Measurements from ENCODE around the gene GSDMA. TPM values are rescaled to one million over a fixed set of nuclear protein-coding genes. Genes with fewer than 3 reads are reported as not detected.
"Not testable (repeated sequence)": the region's sequence is repeated elsewhere in the genome, so short reads cannot be mapped to it uniquely, and the experiment has no call there.

The GSDMA gene
- total RNA-seq, 1 experiment from 2014 or later: not detected

GRCh38 chr17:39981766-39982375 is 19.1 kb downstream of the GSDMA start:
- Histone ChIP-seq H3K36me3 (replicated peaks; ENCODE audit: control insufficient read depth, insufficient read depth, low read length) (peaks cover 26% of the 10 kb centered on the region), H3K4me3 (ENCODE audit: insufficient read depth, low read depth, low read length) (peak overlapping the region; percentile 99), H3K27me3 (ENCODE audit: control insufficient read depth, insufficient read depth, low read length) (no peaks in the 10 kb centered on the region)
- no peak for DNase-seq

DNA sequence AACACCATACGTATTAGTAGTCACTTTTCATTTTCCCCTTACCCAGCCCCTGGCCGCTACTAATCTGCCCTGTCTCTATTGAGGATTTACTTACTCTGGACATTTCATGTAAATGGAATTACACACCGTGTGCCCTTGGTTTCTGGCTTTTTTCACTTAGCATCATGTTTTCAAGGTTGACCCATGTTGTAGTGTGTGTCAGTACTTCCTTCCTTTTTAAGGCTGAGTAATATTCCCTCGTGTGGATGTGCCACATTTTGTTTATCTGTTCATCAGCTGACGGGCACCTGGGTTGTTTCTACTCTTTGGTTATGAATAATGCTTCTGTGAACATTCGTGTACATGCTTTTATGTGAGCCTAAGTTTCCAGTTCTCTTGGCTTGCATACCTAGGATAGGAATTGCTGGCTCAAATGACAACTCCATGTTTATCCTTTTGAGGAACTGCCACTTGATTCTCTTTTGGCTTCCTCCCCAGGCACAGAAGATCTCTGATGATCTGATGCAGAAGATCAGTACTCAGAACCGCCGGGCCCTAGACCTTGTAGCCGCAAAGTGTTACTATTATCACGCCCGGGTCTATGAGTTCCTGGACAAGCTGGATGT is 25.5 kb downstream of the GSDMA start:
- Histone ChIP-seq H3K36me3 (replicated peaks; ENCODE audit: control insufficient read depth, insufficient read depth, low read length) (peaks cover 75% of the 10 kb centered on the region), H3K4me3 (ENCODE audit: insufficient read depth, low read depth, low read length) (no peak overlapping the region), H3K27me3 (ENCODE audit: control insufficient read depth, insufficient read depth, low read length) (no peaks in the 10 kb centered on the region)
- no peak for DNase-seq

DNA sequence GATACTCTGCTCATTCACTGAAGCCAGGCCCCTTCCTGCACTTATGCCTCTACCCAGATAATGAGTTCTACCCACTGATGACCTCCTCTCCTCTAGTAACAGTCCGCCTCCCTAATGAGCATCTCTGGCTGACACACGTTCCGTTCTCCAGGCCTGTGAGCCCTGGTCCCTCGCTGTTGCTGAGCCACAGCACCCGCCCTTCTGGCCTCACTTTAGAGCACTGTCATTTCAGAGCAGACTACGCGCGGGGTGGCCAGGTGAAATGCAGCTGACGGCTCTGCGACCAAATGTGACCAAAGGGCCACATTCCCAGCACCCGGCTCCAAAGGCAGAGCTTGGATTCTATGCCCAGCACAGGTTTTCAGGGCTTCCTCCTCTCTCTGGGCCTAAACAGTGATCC is 31.6 kb downstream of the GSDMA start:
- H3K27me3 ChIP-seq (ENCODE audit: control insufficient read depth, insufficient read depth, low read length): no peaks in the 10 kb centered on the region
- peaks cover 60% of the 10 kb centered on the region for H3K36me3 ChIP-seq (replicated peaks; ENCODE audit: control insufficient read depth, insufficient read depth, low read length)
- no peak overlapping the region for H3K4me3 ChIP-seq (ENCODE audit: insufficient read depth, low read depth, low read length)
- no peak for DNase-seq

DNA sequence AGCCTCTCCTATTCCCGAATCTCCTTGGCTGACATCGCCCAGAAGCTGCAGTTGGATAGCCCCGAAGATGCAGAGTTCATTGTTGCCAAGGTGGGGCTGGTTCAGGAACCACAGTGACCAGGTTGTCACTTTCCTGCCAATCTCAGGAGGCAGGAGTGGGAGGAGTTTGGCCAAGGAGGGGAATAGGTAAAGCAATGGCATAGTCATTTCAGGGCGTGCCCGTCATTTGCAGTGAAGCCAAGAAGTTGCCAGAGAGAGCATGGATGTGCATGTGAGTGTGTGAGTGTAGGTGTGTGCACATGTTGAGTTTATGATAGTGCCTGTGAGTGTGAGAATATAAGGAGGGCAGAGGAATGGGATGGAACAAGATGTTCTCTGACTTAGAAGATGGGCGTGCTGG is 32.6 kb downstream of the GSDMA start:
- H3K4me3 ChIP-seq (ENCODE audit: insufficient read depth, low read depth, low read length): no peak overlapping the region
- H3K36me3 ChIP-seq (replicated peaks; ENCODE audit: control insufficient read depth, insufficient read depth, low read length): peaks cover 50% of the 10 kb centered on the region
- no peak for DNase-seq
- H3K27me3 ChIP-seq (ENCODE audit: control insufficient read depth, insufficient read depth, low read length): no peaks in the 10 kb centered on the region

- Histone ChIP-seq H3K36me3 (replicated peaks; ENCODE audit: control insufficient read depth, insufficient read depth, low read length) (peaks cover 48% of the 10 kb centered on the region), H3K27me3 (ENCODE audit: control insufficient read depth, insufficient read depth, low read length) (no peaks in the 10 kb centered on the region), H3K4me3 (ENCODE audit: insufficient read depth, low read depth, low read length) (no peak overlapping the region)
- peak; percentile 24 for DNase-seq
Measured at GRCh38 chr17:39996162-39996561, 33.4 kb downstream of the GSDMA start.

DNA sequence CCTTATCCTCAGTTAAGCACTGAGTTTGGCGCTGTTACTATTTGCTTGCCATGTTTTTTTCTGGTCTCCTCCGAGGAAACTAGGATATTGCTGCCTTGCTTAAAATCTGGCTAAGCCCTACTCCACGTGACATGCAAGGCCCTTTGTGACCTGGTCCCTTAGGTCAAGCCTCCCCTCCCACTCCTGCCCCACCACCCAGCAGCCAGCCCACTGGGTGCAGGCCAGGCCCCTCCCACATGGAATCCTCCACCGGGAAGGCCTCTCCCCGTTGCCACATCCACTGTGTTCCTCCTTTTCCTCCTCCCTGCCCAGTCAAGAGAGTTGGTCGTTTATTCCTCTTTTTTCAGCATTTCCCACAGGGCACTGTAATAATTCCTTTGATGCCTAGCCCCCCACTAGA is 34.0 kb downstream of the GSDMA start:
- no peaks in the 10 kb centered on the region for H3K27me3 ChIP-seq (ENCODE audit: control insufficient read depth, insufficient read depth, low read length)
- peak; percentile 26 for DNase-seq
- H3K4me3 ChIP-seq (ENCODE audit: insufficient read depth, low read depth, low read length): no peak overlapping the region
- peaks cover 45% of the 10 kb centered on the region for H3K36me3 ChIP-seq (replicated peaks; ENCODE audit: control insufficient read depth, insufficient read depth, low read length)

GRCh38 chr17:39997543-39997942 is 34.7 kb downstream of the GSDMA start:
- Histone ChIP-seq H3K27me3 (ENCODE audit: control insufficient read depth, insufficient read depth, low read length) (no peaks in the 10 kb centered on the region), H3K36me3 (replicated peaks; ENCODE audit: control insufficient read depth, insufficient read depth, low read length) (peaks cover 40% of the 10 kb centered on the region), H3K4me3 (ENCODE audit: insufficient read depth, low read depth, low read length) (no peak overlapping the region)
- peak; percentile 37 for DNase-seq

- DNase-seq: no peak
- Histone ChIP-seq H3K36me3 (replicated peaks; ENCODE audit: control insufficient read depth, insufficient read depth, low read length) (peaks cover 26% of the 10 kb centered on the region), H3K27me3 (ENCODE audit: control insufficient read depth, insufficient read depth, low read length) (no peaks in the 10 kb centered on the region), H3K4me3 (ENCODE audit: insufficient read depth, low read depth, low read length) (no peak overlapping the region)
Measured at GRCh38 chr17:39999067-39999466, 36.3 kb downstream of the GSDMA start.

GRCh38 chr17:40000161-40000560 is 37.4 kb downstream of the GSDMA start:
- peaks cover 16% of the 10 kb centered on the region for H3K36me3 ChIP-seq (replicated peaks; ENCODE audit: control insufficient read depth, insufficient read depth, low read length)
- DNase-seq: no peak
- no peaks in the 10 kb centered on the region for H3K27me3 ChIP-seq (ENCODE audit: control insufficient read depth, insufficient read depth, low read length)
- no peak overlapping the region for H3K4me3 ChIP-seq (ENCODE audit: insufficient read depth, low read depth, low read length)

DNA sequence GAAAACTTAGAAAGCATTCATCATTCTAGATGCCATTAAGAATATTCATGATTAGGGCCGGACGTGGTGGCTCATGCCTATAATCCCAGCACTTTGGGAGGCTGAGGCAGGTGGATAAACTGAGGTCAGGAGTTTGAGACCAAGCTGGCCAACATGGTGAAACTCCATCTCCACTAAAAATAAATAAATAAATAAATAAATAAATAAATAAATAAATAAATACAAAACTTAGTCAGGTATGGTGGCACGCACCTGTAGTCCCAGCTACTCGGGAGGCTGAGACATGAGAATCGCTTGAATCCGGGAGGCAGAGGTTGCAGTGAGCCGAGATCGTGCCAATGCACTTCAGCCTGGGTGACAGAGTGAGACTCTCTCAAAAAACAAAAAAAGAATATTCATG is 38.5 kb downstream of the GSDMA start:
- not testable (repeated sequence) for H3K27me3 ChIP-seq (ENCODE audit: control insufficient read depth, insufficient read depth, low read length); H3K36me3 ChIP-seq (replicated peaks; ENCODE audit: control insufficient read depth, insufficient read depth, low read length); H3K4me3 ChIP-seq (ENCODE audit: insufficient read depth, low read depth, low read length); DNase-seq

GRCh38 chr17:40004072-40004471 is 41.3 kb downstream of the GSDMA start:
- no peak for DNase-seq
- no peaks in the 10 kb centered on the region for H3K27me3 ChIP-seq (ENCODE audit: control insufficient read depth, insufficient read depth, low read length)
- H3K36me3 ChIP-seq (replicated peaks; ENCODE audit: control insufficient read depth, insufficient read depth, low read length): no peaks in the 10 kb centered on the region
- H3K4me3 ChIP-seq (ENCODE audit: insufficient read depth, low read depth, low read length): no peak overlapping the region

GRCh38 chr17:40004712-40005111 is 41.9 kb downstream of the GSDMA start:
- H3K27me3 ChIP-seq (ENCODE audit: control insufficient read depth, insufficient read depth, low read length): no peaks in the 10 kb centered on the region
- no peaks in the 10 kb centered on the region for H3K36me3 ChIP-seq (replicated peaks; ENCODE audit: control insufficient read depth, insufficient read depth, low read length)
- no peak for DNase-seq
- no peak overlapping the region for H3K4me3 ChIP-seq (ENCODE audit: insufficient read depth, low read depth, low read length)

- H3K4me3 ChIP-seq (ENCODE audit: insufficient read depth, low read depth, low read length): no peak overlapping the region
- DNase-seq: no peak
- H3K36me3 ChIP-seq (replicated peaks; ENCODE audit: control insufficient read depth, insufficient read depth, low read length): no peaks in the 10 kb centered on the region
- H3K27me3 ChIP-seq (ENCODE audit: control insufficient read depth, insufficient read depth, low read length): no peaks in the 10 kb centered on the region
Measured at GRCh38 chr17:40005520-40005919, 42.7 kb downstream of the GSDMA start.

DNA sequence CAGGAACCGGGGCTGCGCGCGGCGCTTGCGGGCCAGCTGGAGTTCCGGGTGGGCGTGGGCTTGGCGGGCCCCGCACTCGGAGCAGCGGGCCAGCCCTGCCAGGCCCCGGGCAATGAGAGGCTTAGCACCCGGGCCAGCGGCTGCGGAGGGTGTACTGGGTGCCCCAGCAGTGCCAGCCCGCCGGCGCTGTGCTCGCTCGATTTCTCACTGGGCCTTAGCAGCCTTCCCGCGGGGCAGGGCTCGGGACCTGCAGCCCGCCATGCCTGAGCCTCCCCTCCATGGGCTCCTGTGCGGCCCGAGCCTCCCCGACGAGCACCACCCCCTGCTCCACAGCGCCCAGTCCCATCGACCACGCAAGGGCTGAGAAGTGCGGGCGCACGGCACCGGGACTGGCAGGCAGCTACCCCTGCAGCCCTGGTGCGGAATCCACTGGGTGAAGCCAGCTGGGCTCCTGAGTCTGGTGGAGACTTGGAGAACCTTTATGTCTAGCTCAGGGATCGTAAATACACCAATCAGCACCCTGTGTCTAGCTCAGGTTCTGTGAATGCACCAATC is 48.2 kb downstream of the GSDMA start:
- DNase-seq; H3K27me3 ChIP-seq (ENCODE audit: control insufficient read depth, insufficient read depth, low read length); H3K36me3 ChIP-seq (replicated peaks; ENCODE audit: control insufficient read depth, insufficient read depth, low read length); H3K4me3 ChIP-seq (ENCODE audit: insufficient read depth, low read depth, low read length): not testable (repeated sequence)

DNA sequence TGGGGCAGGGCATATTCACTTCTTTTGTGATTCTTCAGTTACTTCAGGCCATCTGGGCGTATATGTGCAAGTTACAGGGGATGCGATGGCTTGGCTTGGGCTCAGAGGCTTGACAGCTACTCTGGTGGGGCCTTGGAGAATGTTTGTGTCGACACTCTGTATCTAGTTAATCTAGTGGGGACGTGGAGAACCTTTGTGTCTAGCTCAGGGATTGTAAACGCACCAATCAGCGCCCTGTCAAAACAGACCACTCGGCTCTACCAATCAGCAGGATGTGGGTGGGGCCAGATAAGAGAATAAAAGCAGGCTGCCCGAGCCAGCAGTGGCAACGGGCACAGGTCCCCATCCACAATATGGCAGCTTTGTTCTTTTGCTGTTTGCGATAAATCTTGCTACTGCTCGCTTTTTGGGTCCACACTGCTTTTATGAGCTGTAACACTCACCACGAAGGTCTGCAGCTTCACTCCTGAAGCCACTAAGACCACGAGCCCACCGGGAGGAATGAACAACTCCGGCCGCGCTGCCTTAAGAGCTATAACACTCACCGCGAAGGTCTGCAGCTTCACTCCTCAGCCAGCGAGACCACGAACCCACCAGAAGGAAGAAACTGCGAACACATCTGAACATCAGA is 49.3 kb downstream of the GSDMA start:
- not testable (repeated sequence) for H3K27me3 ChIP-seq (ENCODE audit: control insufficient read depth, insufficient read depth, low read length); H3K4me3 ChIP-seq (ENCODE audit: insufficient read depth, low read depth, low read length); DNase-seq; H3K36me3 ChIP-seq (replicated peaks; ENCODE audit: control insufficient read depth, insufficient read depth, low read length)
